ENCODE measurements around the gene IHH.

IHH gene

GRCh38 chr2:219076253-219076652 is 15.5 kb upstream of the IHH start:
- no peak for DNase-seq (ENCODE audit: low spot score)

- DNase-seq (ENCODE audit: low spot score): peak; percentile 49
Measured at GRCh38 chr2:219073413-219074129, 12.8 kb upstream of the IHH start.

GRCh38 chr2:219072741-219073250 is 12.1 kb upstream of the IHH start:
- DNase-seq (ENCODE audit: low spot score): no peak

GRCh38 chr2:219071131-219071816 is 10.6 kb upstream of the IHH start:
- DNase-seq (ENCODE audit: low spot score): no peak

- DNase-seq (ENCODE audit: low spot score): no peak
Measured at GRCh38 chr2:219065484-219065883, 4.8 kb upstream of the IHH start.

GRCh38 chr2:219062081-219062480 is 1.4 kb upstream of the IHH start:
- no peak for DNase-seq (ENCODE audit: low spot score)

- DNase-seq (ENCODE audit: low spot score): no peak
Measured at GRCh38 chr2:219059725-219060682, 717 bp downstream of the IHH start.

- no peak for DNase-seq (ENCODE audit: low spot score)
Measured at GRCh38 chr2:219059375-219059724, 1.4 kb downstream of the IHH start.

- DNase-seq (ENCODE audit: low spot score): no peak
Measured at GRCh38 chr2:219058541-219059374, 2.0 kb downstream of the IHH start.

- DNase-seq (ENCODE audit: low spot score): peak; percentile 75
Measured at GRCh38 chr2:219057709-219058540, 2.8 kb downstream of the IHH start.

- no peak for DNase-seq (ENCODE audit: low spot score)
Measured at GRCh38 chr2:219056896-219057708, 3.6 kb downstream of the IHH start.

- DNase-seq (ENCODE audit: low spot score): no peak
Measured at GRCh38 chr2:219056176-219056895, 4.4 kb downstream of the IHH start.

GRCh38 chr2:219054956-219055903 is 5.5 kb downstream of the IHH start:
- no peak for DNase-seq (ENCODE audit: low spot score)

GRCh38 chr2:219049282-219049681 is 11.4 kb downstream of the IHH start:
- no peak for DNase-seq (ENCODE audit: low spot score)

- DNase-seq (ENCODE audit: low spot score): no peak
Measured at GRCh38 chr2:219045937-219046550, 14.7 kb downstream of the IHH start.

GRCh38 chr2:219042750-219043149 is 18.0 kb downstream of the IHH start:
- DNase-seq (ENCODE audit: low spot score): no peak

- no peak for DNase-seq (ENCODE audit: low spot score)
Measured at GRCh38 chr2:219042157-219042556, 18.6 kb downstream of the IHH start.

All from SK-N-DZ (cell line).